Heart left ventricle (tissue), 16 donors: ENCODE results near the gene TMBIM6. TPM values are rescaled to one million over a fixed set of nuclear protein-coding genes. Genes with fewer than 3 reads are reported as not detected.

Experiments
- ATAC-seq, 4 donors: fragments of 200-7000 bp; cut with Tn5 transposase; one replicate each; pipeline ENCODE4 v1.9.1; 2020 to 2022; ENCODE audit warnings: moderate library complexity in 4 of 4, mild to moderate bottlenecking in 3 of 4, moderate number of reproducible peaks in 1 of 4
- DNase-seq, 5 donors: peaks; one replicate each; pipeline ENCODE4 v3.0.0-alpha.2; 2020
- H3K27ac ChIP-seq, 12 donors: fragments of 200-600 bp; sonication (generic) in 4 of 12; one replicate each; pipeline versions ENCODE4 v1.5.0 to v1.8.0; 2016 to 2022; ENCODE audit warnings: mild to moderate bottlenecking in 2 of 12
- H3K27me3 ChIP-seq, 9 donors: fragments of 200-600 bp; sonication (generic) in 2 of 9; one replicate each; pipeline versions ENCODE4 v1.5.1 to v1.8.0; 2016 to 2022; ENCODE audit warnings: mild to moderate bottlenecking in 3 of 9
- H3K36me3 ChIP-seq, 9 donors: fragments of 200-600 bp; sonication (generic) in 2 of 9; one replicate each; pipeline versions ENCODE4 v1.5.0 to v1.8.0; 2018 to 2022; ENCODE audit warnings: mild to moderate bottlenecking in 2 of 9
- H3K4me1 ChIP-seq, 12 donors: fragments of 200-600 bp; sonication (generic) in 4 of 12; one replicate each; pipeline versions ENCODE4 v1.5.0 to v1.8.0; 2016 to 2022; ENCODE audit warnings: mild to moderate bottlenecking in 3 of 12
- H3K4me3 ChIP-seq, 12 donors: fragments of 200-600 bp; sonication (generic) in 4 of 12; one replicate each; pipeline versions ENCODE4 v1.5.0 to v1.8.0; 2017 to 2022; ENCODE audit warnings: mild to moderate bottlenecking in 9 of 12, moderate library complexity in 4 of 12
- H3K9me3 ChIP-seq, 12 donors: fragments of 200-600 bp; sonication (generic) in 4 of 12; one replicate each; pipeline versions ENCODE4 v1.5.0 to v1.8.0; 2016 to 2022; ENCODE audit warnings: mild to moderate bottlenecking in 1 of 12
- CTCF ChIP-seq, 12 donors: fragments of 200-600 bp; sonication (generic) in 4 of 12; IDR thresholded peaks; one replicate each; pipeline versions ENCODE4 v1.5.0 to v1.8.0; 2018 to 2022; ENCODE audit warnings: antibody characterized with exemption in 12 of 12, mild to moderate bottlenecking in 5 of 12
- POLR2A ChIP-seq, 2 donors: fragments of 450-650 bp; IDR thresholded peaks; one replicate each; pipeline ENCODE4 v1.6.1; 2017; ENCODE audit warnings: antibody characterized with exemption in 2 of 2, mild to moderate bottlenecking in 2 of 2, moderate library complexity in 2 of 2
- WGBS, 4 donors: extraction: QIAGEN DNeasy Blood & Tissue Kit in 2 of 4; methylation state at CpG; one replicate each; pipeline versions ENCODE4 v1.1.5 to v1.1.7; 2013 to 2018; 5-methylcytosine and 5-hydroxymethylcytosine counted together
- intact Hi-C, 10 donors: fragments of 100-400 bp; cut with DNase I; formaldehyde crosslinking; loops; one replicate each; pipeline versions ENCODE4 v1.11.1 to v1.14.2; 2022
- polyA plus RNA-seq, 2 donors: library from polyadenylated mRNA; stranded (reverse); fragments of 200-250 nt; gene quantifications; one replicate each; pipeline ENCODE4 v1.2.3, GENCODE V29; 2013
- total RNA-seq, 9 donors: library from RNA; depleted of rRNA in 2 of 9; stranded (reverse); fragments of >200 nt in 2 of 9; fragmentation: NEBNext Ultra II Directional in 3 of 9; extraction: Animal tissue kit (Norgen Biotek cat#: 25700) in 3 of 9; gene quantifications; one replicate each; pipeline versions ENCODE4 v1.1.0 to v1.2.4, GENCODE V29; 2016 to 2023
- donor health status: ischemic (EF 13 %, LVEDD 7.1; RV severe dilation, severe dysfunction).
- donor health status: healthy with polysubstance abuse.
- donor health status: DM: no; HTN: yes; CAD: no.
- donor health status: DM: no; HTN: no; CAD: no.
- donor health status: ischemic (EF 25% LVEDD 6.9; RV normal size, moderate dysfunction).
- donor health status: ischemic (EF 25% LVEDD 5.7; RV mildly dilated, moderate dysfunction).
- donor health status: healthy.
- donor health status: DM: yes; HTN: yes; CAD: no.
- donor health status: ischemic (EF 35%, LVEDD 5.7; RV mildly dilated, moderate dysfunction).
- donor health status: nonischemic (EF 11% LVEDD 7.7; RV severe dilation, severe dysfunction).
- donor health status: DM: yes; HTN: yes; CAD: no.
- donor health status: PGD.
- donor health status: ischemic (EF 29% LVEDD 5.4; RV normal size, mild dysfunction).
- donor health status: nonischemic (EF 23%, LVEDD 6.1; RV moderate dilation, normal function).

The TMBIM6 gene
- total and polyA plus RNA-seq, 11 donors, result 105 to 376 (median 252) TPM

DNA sequence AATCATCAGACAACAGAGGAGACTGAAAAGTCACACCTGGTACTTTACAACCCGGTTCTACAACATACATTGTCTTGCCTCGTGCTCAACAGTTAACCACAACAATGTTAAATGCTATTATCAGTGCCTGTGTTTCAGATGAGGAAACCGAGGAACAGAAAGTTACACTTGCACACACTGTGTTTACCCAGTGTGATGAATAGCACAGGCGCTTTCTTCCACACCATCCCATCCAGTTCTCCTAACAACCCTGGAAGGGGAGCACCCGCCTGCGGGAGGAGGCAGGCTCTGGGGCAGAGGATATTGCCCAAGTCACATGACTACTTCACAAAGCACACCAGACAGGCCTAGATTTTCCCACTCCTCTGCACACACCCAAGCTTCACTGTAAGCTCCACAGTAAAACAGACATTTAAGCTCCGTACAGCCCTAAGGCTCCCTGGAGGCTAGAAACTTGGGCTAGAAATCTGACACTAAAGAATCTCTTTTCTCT, 65.0 kb downstream of the TMBIM6 start:
- intact Hi-C loops, result no loop called here

GRCh38 chr12:49806877-49807276, 65.5 kb downstream of the TMBIM6 start:
- DNase-seq (no peak), ATAC-seq (no peak)
- H3K36me3 ChIP-seq, result peaks cover 3 to 50% (median 40%) of the 10 kb centered on the region in 9 donors
- H3K27ac ChIP-seq, result peak overlapping the region in 5 of 12 donors; percentile 2 to 26 (median 10)
- H3K4me1 ChIP-seq, result peaks cover 0 to 61% (median 45%) of the 10 kb centered on the region in 12 donors
- TF ChIP-seq CTCF (IDR thresholded peaks at IDR 0.05) (no peak), POLR2A (IDR thresholded peaks at IDR 0.05) (no peak)
- intact Hi-C loops, result no loop called here
- H3K9me3 ChIP-seq, result no peaks in the 10 kb centered on the region
- 65 to 70% (median 70%) methylated on average over 7 of the region's 7 CpGs for WGBS, 4 donors
- no peaks in the 10 kb centered on the region for H3K27me3 ChIP-seq
- H3K4me3 ChIP-seq, result no peak overlapping the region

More for the DNA sequence above, 65.0 kb downstream of the TMBIM6 start:
- H3K36me3 ChIP-seq, result peaks cover 3 to 55% (median 45%) of the 10 kb centered on the region in 9 donors
- TF ChIP-seq CTCF (IDR thresholded peaks at IDR 0.05), result no peak
- TF ChIP-seq POLR2A (IDR thresholded peaks at IDR 0.05), result no peak
- no peaks in the 10 kb centered on the region for H3K9me3 ChIP-seq
- H3K4me1 ChIP-seq, result peaks cover 0 to 60% (median 45%) of the 10 kb centered on the region in 12 donors
- no peaks in the 10 kb centered on the region for H3K27me3 ChIP-seq
- WGBS, 4 donors, result 57 to 79% (median 68%) methylated on average over 7 of the region's 7 CpGs
- H3K27ac ChIP-seq, result peak overlapping the region in 5 of 12 donors; percentile 2 to 26 (median 10)
- DNase-seq, result no peak
- no peak overlapping the region for H3K4me3 ChIP-seq
- ATAC-seq, result peak in 1 of 4 donors; percentile 8

DNA sequence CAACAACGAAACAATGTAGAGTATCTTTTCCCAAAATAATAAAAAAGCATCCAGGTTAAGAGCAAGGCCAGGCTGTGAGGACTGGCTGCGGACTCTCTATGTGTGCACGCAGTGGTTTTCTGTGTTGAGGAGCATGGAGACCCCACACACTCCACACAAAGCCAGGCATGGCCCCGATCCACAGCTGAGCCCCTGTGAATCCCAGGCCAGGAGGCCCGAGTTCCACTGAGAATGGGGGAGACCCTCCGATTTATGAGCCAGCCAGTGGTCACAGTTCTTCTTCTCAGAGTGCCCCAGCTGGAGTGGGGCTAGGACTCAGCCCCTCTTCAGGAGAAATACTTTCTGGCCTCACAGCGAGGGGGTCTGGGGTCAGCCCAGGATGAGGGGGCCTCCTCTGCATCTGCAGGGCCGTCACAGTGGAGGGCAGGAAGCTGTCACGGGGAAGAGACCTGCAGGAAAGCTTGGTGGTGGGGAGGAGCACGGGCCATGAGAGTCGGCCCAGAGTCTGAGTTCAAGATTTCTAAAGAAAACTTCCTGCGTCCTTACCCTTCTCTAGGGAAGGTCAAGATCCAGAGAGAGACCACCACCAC, 66.7 kb downstream of the TMBIM6 start:
- H3K27ac ChIP-seq, result peak overlapping the region in 11 of 12 donors; percentile 2 to 93 (median 80)
- no peak overlapping the region for H3K4me3 ChIP-seq
- peaks cover 2 to 38% (median 28%) of the 10 kb centered on the region in 9 donors for H3K36me3 ChIP-seq
- DNase-seq, result no peak
- peaks cover 0 to 61% (median 45%) of the 10 kb centered on the region in 12 donors for H3K4me1 ChIP-seq
- no peaks in the 10 kb centered on the region for H3K9me3 ChIP-seq
- no peak for ATAC-seq
- H3K27me3 ChIP-seq, result no peaks in the 10 kb centered on the region
- TF ChIP-seq CTCF (IDR thresholded peaks at IDR 0.05) (no peak), POLR2A (IDR thresholded peaks at IDR 0.05) (no peak)
- WGBS, 4 donors, result 75 to 90% (median 78%) methylated on average over 11 to 12 of the region's 12 CpGs
- intact Hi-C loops, result no loop called here

DNA sequence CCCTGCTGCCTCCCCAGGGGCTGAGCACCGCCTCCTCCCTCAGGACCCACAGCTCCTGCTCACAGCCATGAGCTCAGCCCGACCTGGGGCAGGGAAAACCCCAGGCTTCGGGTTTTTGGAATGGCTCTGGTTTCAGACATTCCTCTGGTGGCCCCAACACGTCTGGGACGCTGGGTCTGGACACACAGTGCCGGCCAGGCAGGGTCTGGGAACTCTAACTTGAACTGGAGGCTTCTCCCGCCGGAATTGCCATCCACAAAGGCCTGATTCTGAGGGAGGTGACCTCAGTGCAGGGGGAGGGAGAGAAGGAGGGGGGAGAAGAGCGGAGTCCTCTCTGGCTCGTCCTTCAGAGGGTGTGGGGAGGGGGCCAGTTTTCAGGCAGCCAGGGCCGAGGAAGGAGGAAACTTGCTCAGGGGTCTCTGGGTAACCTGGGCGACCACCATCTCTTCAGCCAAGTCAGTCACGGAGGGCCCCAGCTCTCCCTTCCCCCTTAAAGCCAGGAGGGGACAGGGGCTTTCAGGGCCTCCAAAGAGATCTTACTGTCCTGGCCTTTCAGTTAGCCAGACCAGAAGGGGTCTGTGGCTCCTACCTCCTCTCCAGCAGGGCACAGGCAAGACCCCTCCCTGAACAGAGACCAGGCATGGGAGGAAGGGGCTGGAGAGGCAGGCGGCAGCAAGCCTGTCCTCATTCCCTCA, 67.5 kb downstream of the TMBIM6 start:
- H3K36me3 ChIP-seq, result peaks cover 2 to 30% (median 20%) of the 10 kb centered on the region in 9 donors
- H3K9me3 ChIP-seq, result no peaks in the 10 kb centered on the region
- intact Hi-C loops, result no loop called here
- TF ChIP-seq POLR2A (IDR thresholded peaks at IDR 0.05), result no peak
- TF ChIP-seq CTCF (IDR thresholded peaks at IDR 0.05), result no peak
- peak; percentile 60 to 80 (median 74) for ATAC-seq
- 36 to 54% (median 46%) methylated on average over 12 to 14 of the region's 14 CpGs for whole genome bisulfite sequencing, 4 donors
- H3K4me3 ChIP-seq, result peak overlapping the region in 5 of 12 donors; percentile 13 to 33 (median 20)
- peaks cover 0 to 61% (median 45%) of the 10 kb centered on the region in 12 donors for H3K4me1 ChIP-seq
- peak overlapping the region; percentile 38 to 93 (median 80) for H3K27ac ChIP-seq
- H3K27me3 ChIP-seq, result no peaks in the 10 kb centered on the region
- DNase-seq, result peak; percentile 51 to 88 (median 82)
